ENCODE data around the gene TSC22D2. TPM values are rescaled to one million over a fixed set of nuclear protein-coding genes. Genes with fewer than 3 reads are reported as not detected.

TSC22D2 gene
- total and polyA plus RNA-seq, 10 of the 15 experiments (the other 5 are each of a cell fraction or from before 2014, with no cell fraction given): 7.4 to 19.4 (median 10.9) TPM

- no peak overlapping the region for H3K27ac ChIP-seq (ENCODE audit: control insufficient read depth, insufficient read depth)
- ChIA-PET CTCF (no interaction called here), SMC1A (ENCODE audit: uncharacterized antibody, unreplicated experiment) (interaction anchor here (0.6 to 1.7 kb wide), 9 partner anchors 11 to 113 kb away, joined by 3 to 4 read pairs (median 3); no protein-coding TSS in a partner anchor), RAD21 (ENCODE audit: unreplicated experiment) (interaction anchor here (1.3 kb wide), 1 partner anchor 36 kb away, joined by 3 read pairs; no protein-coding TSS in a partner anchor), POLR2A (no interaction called here)
- H3K9me3 ChIP-seq (replicated peaks; ENCODE audit: control insufficient read depth, insufficient read depth, low read length): no peaks in the 10 kb centered on the region
- ATAC-seq: no peak
- no peaks in the 10 kb centered on the region for H3K27me3 ChIP-seq (replicated peaks in 1 of 2; ENCODE audit: control insufficient read depth in 2 of 2, insufficient read depth in 2 of 2, low read length in 1 of 2)
- no peak for FAIRE-seq
- no peaks in the 10 kb centered on the region for H3K4me1 ChIP-seq (ENCODE audit: control insufficient read depth, insufficient read depth, low read length)
- H3K4me2 ChIP-seq (ENCODE audit: control insufficient read depth, insufficient read depth): no peak overlapping the region
- no peaks in the 10 kb centered on the region for H4K20me1 ChIP-seq (ENCODE audit: control insufficient read depth, insufficient read depth)
- no peak overlapping the region for H2AFZ ChIP-seq (ENCODE audit: control insufficient read depth, low read depth, low read length)
- BruUV-seq (replicated peaks): no TSS peak
- H3K79me2 ChIP-seq (ENCODE audit: control insufficient read depth, insufficient read depth, low read length): peaks cover 12% of the 10 kb centered on the region
- intact Hi-C loops (cut with micrococcal nuclease; ENCODE audit: unreplicated experiment): no loop called here
- no peak overlapping the region for H3K9ac ChIP-seq (ENCODE audit: control insufficient read depth, insufficient read depth, low read length)
- TF ChIP-seq USF2 (IDR thresholded peaks at IDR 0.05; ENCODE audit: borderline replicate concordance, low read depth, low read length): no peak
- no peak for TF ChIP-seq BACH1 (IDR thresholded peaks at IDR 0.05; ENCODE audit: borderline replicate concordance)
- no peak for TF ChIP-seq ZBED1 (IDR thresholded peaks at IDR 0.05; ENCODE audit: borderline replicate concordance)
- TF ChIP-seq IKZF1 (conservative IDR thresholded peaks at IDR 0.05): no peak
- TF ChIP-seq CREB1 (IDR thresholded peaks at IDR 0.05; ENCODE audit: low read depth): no peak
- no peak for TF ChIP-seq YY1 (IDR thresholded peaks at IDR 0.05; ENCODE audit: low read depth, low read length)
- no peaks in the 10 kb centered on the region for H3K36me3 ChIP-seq (ENCODE audit: control insufficient read depth in 2 of 2, insufficient read depth in 2 of 2, low read length in 1 of 2)
- no peak for DNase-seq (ENCODE audit: low read depth, low spot score)
- in situ Hi-C loops (cut with MboI): no loop called here
- no peak overlapping the region for H3K4me3 ChIP-seq
These were observed 42.8 kb downstream of the TSC22D2 start for GRCh38 chr3:150450916-150451315.

GRCh38 chr3:150451329-150452048 is 43.4 kb downstream of the TSC22D2 start:
- ChIA-PET CTCF (no interaction called here), POLR2A (no interaction called here)
- in situ Hi-C loops (cut with MboI): no loop called here
- no peak for TF ChIP-seq PKNOX1 (IDR thresholded peaks at IDR 0.05)
- TF ChIP-seq ETV6 (conservative IDR thresholded peaks at IDR 0.05 in 1 of 2, IDR thresholded peaks at IDR 0.05 in 1 of 2; ENCODE audit: borderline replicate concordance in 1 of 2, low read depth in 1 of 2): no peak
- no peak for TF ChIP-seq RBBP5 (conservative IDR thresholded peaks at IDR 0.05)
- no peak for TF ChIP-seq E2F4 (IDR thresholded peaks at IDR 0.05; ENCODE audit: low read depth, low read length)
- no peak for TF ChIP-seq MYB (IDR thresholded peaks at IDR 0.05; ENCODE audit: borderline replicate concordance, low read depth, low read length)

More at GRCh38 chr3:150451329-150452048, 43.4 kb downstream of the TSC22D2 start:
- ChIA-PET RAD21 (ENCODE audit: unreplicated experiment) (interaction anchor here (1.3 kb wide), 1 partner anchor 36 kb away, joined by 3 read pairs; no protein-coding TSS in a partner anchor), SMC1A (ENCODE audit: uncharacterized antibody, unreplicated experiment) (interaction anchor here (0.6 to 1.7 kb wide), 9 partner anchors 10 to 113 kb away, joined by 3 to 4 read pairs (median 3); no protein-coding TSS in a partner anchor)
- Histone ChIP-seq H3K9me3 (replicated peaks; ENCODE audit: control insufficient read depth, insufficient read depth, low read length) (no peaks in the 10 kb centered on the region), H3K9ac (ENCODE audit: control insufficient read depth, insufficient read depth, low read length) (no peak overlapping the region), H3K4me3 (no peak overlapping the region), H3K79me2 (ENCODE audit: control insufficient read depth, insufficient read depth, low read length) (peaks cover 12% of the 10 kb centered on the region), H4K20me1 (ENCODE audit: control insufficient read depth, insufficient read depth) (no peaks in the 10 kb centered on the region), H3K27ac (ENCODE audit: control insufficient read depth, insufficient read depth) (no peak overlapping the region), H3K27me3 (replicated peaks in 1 of 2; ENCODE audit: control insufficient read depth in 2 of 2, insufficient read depth in 2 of 2, low read length in 1 of 2) (no peaks in the 10 kb centered on the region), H3K4me2 (ENCODE audit: control insufficient read depth, insufficient read depth) (no peak overlapping the region), H3K4me1 (ENCODE audit: control insufficient read depth, insufficient read depth, low read length) (no peaks in the 10 kb centered on the region), H3K36me3 (ENCODE audit: control insufficient read depth in 2 of 2, insufficient read depth in 2 of 2, low read length in 1 of 2) (no peaks in the 10 kb centered on the region; a peak in 1 of 4 replicates), H2AFZ (ENCODE audit: control insufficient read depth, low read depth, low read length) (no peak overlapping the region)
- intact Hi-C loops (cut with micrococcal nuclease; ENCODE audit: unreplicated experiment): no loop called here
- FAIRE-seq: no peak
- 100% methylated on average over 1 of the region's 1 CpG for WGBS (ENCODE audit: insufficient coverage, insufficient replicate concordance, low lambda C conversion rate, missing lambda C conversion rate)
- no peak for ATAC-seq
- DNase-seq (ENCODE audit: low read depth, low spot score): no peak
- BruUV-seq (replicated peaks): no TSS peak

Measured in GM12878 (cell line).